OCI-LY1 (cell line): Measurements from ENCODE around the gene FRMD3.

Experiments
- H2AFZ ChIP-seq: fragments of 200-600 bp; sonication (generic), shearing (Covaris generic); 2 replicates; pipeline ENCODE4 v1.6.0; 2014; ENCODE audit warnings: antibody characterized with exemption, mild to moderate bottlenecking, low read length
- H3F3A ChIP-seq: fragments of 200-600 bp; sonication (generic), shearing (Covaris generic); 2 replicates; pipeline ENCODE4 v1.6.0; 2014; ENCODE audit warnings: mild to moderate bottlenecking, antibody characterized with exemption, low read length, moderate library complexity; ENCODE audit not compliant: insufficient read depth
- H3K27ac ChIP-seq: fragments of 200-600 bp; sonication (generic); 2 replicates; pipeline ENCODE4 v1.5.1; 2014; ENCODE audit warnings: low read length, mixed run types, mild to moderate bottlenecking, low read depth; ENCODE audit not compliant: poor library complexity, severe bottlenecking
- H3K27me3 ChIP-seq: fragments of 200-600 bp; sonication (generic); 2 replicates; pipeline ENCODE4 v1.6.0; 2014; ENCODE audit warnings: antibody characterized with exemption, mild to moderate bottlenecking, low read length, moderate library complexity; ENCODE audit not compliant: insufficient read depth
- H3K36me3 ChIP-seq: fragments of 200-600 bp; sonication (generic); 2 replicates; pipeline ENCODE4 v1.6.1; 2014; ENCODE audit warnings: mild to moderate bottlenecking, antibody characterized with exemption, low read length, moderate library complexity, mixed read lengths; ENCODE audit not compliant: insufficient read depth
- H3K4me1 ChIP-seq: fragments of 200-600 bp; sonication (generic); 2 replicates; pipeline ENCODE4 v1.5.1; 2014; ENCODE audit warnings: mild to moderate bottlenecking, low read length, moderate library complexity; ENCODE audit not compliant: insufficient read depth, severe bottlenecking
- H3K4me2 ChIP-seq: fragments of 200-600 bp; sonication (generic), shearing (Covaris generic); 2 replicates; pipeline ENCODE4 v1.6.1; 2014; ENCODE audit warnings: low read length
- H3K4me3 ChIP-seq: fragments of 200-600 bp; sonication (generic); 2 replicates; pipeline ENCODE4 v1.5.1; 2014; ENCODE audit warnings: low read length, low read depth, mild to moderate bottlenecking, mixed read lengths; ENCODE audit not compliant: poor library complexity, severe bottlenecking
- H3K79me2 ChIP-seq: fragments of 200-600 bp; shearing (Covaris generic); 2 replicates; pipeline ENCODE4 v1.6.1; 2016; ENCODE audit warnings: mixed run types, low read length, mixed read lengths; ENCODE audit not compliant: insufficient read depth
- H3K9ac ChIP-seq: fragments of 200-600 bp; sonication (generic), shearing (Covaris generic); 2 replicates; pipeline ENCODE4 v1.6.1; 2014; ENCODE audit warnings: mild to moderate bottlenecking, low read length, mixed read lengths
- H3K9me2 ChIP-seq: fragments of 200-600 bp; sonication (generic), shearing (Covaris generic); 2 replicates; pipeline ENCODE4 v1.6.1; 2014; ENCODE audit warnings: low read depth, mild to moderate bottlenecking, low read length, mixed read lengths
- H3K9me3 ChIP-seq: fragments of 200-600 bp; shearing (Covaris generic); 2 replicates; pipeline ENCODE4 v1.6.1; 2014; ENCODE audit warnings: low read length, mixed read lengths
- H4K20me1 ChIP-seq: fragments of 200-600 bp; sonication (generic), shearing (Covaris generic); 2 replicates; pipeline ENCODE4 v1.6.0; 2016; ENCODE audit warnings: mild to moderate bottlenecking, low read length; ENCODE audit not compliant: insufficient read depth
- EZH2 ChIP-seq: fragments of 200-600 bp; sonication (generic), shearing (Covaris generic); IDR thresholded peaks from 2 replicates; pipeline ENCODE4 v1.8.0; 2017; ENCODE audit warnings: borderline replicate concordance, mixed run types, mild to moderate bottlenecking, antibody characterized with exemption, low read length, moderate library complexity, mixed read lengths
- TF ChIP-seq, protein P1 (sequence below): fragments of 200-600 bp; sonication (generic), shearing (Covaris generic); IDR thresholded peaks from 2 replicates; pipeline ENCODE4 v1.5.1; 2017; ENCODE audit warnings: mild to moderate bottlenecking, antibody characterized with exemption, low read length, moderate library complexity, mixed read lengths

FRMD3 gene

DNA sequence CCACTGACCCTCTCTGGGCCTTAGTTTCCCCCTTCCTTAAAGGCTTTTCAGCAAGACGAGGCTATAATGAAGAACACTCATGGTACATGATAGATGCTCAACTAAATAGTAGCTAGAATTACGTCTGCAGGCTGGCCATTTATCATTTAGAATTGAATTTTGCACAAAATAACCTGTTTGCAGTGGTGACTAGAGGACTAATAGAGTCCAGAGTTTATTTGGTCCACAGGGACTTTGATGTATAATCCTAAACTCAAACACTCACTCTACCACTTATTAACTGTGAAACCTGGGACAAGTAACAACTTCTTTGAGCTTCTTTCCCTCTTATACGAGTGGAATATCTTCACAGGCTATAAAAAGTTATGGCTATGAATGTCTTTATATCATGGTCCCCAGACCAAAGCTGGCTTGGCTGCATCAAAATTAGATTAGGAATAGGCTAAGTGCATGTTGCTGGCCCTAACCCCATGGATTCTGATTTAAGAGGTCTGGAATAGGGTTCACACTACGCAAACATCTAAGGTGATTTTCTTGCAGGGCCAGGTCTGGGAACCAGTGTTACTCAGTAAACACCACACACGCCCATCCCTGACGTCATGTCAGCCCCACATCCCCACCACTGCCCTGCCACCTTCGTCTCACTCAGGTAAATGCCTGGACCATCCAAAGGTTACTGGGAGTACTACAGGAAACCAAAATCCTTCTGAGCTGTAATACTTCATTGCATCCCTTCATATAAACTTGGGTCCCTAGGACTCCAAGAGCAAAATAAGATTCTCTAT is 150.6 kb downstream of the FRMD3 start:
- no peaks in the 10 kb centered on the region for H3K9me2 ChIP-seq
- no peaks in the 10 kb centered on the region for H3K4me1 ChIP-seq
- 0 out of 2 replicates have a peak, but pooled peaks cover 4% of the 10 kb centered on the region for H3K27me3 ChIP-seq
- no peaks in the 10 kb centered on the region for H3K79me2 ChIP-seq
- no peaks in the 10 kb centered on the region for H4K20me1 ChIP-seq
- H3K4me3 ChIP-seq: no peak overlapping the region
- H2AFZ ChIP-seq: no peak overlapping the region
- H3K36me3 ChIP-seq: no peaks in the 10 kb centered on the region
- no peaks in the 10 kb centered on the region for H3K9me3 ChIP-seq
- TF ChIP-seq EZH2: no peak
- TF ChIP-seq, protein P1, sequence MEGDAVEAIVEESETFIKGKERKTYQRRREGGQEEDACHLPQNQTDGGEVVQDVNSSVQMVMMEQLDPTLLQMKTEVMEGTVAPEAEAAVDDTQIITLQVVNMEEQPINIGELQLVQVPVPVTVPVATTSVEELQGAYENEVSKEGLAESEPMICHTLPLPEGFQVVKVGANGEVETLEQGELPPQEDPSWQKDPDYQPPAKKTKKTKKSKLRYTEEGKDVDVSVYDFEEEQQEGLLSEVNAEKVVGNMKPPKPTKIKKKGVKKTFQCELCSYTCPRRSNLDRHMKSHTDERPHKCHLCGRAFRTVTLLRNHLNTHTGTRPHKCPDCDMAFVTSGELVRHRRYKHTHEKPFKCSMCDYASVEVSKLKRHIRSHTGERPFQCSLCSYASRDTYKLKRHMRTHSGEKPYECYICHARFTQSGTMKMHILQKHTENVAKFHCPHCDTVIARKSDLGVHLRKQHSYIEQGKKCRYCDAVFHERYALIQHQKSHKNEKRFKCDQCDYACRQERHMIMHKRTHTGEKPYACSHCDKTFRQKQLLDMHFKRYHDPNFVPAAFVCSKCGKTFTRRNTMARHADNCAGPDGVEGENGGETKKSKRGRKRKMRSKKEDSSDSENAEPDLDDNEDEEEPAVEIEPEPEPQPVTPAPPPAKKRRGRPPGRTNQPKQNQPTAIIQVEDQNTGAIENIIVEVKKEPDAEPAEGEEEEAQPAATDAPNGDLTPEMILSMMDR: no peak
- H3F3A ChIP-seq: no peaks in the 10 kb centered on the region
- no peak overlapping the region for H3K4me2 ChIP-seq
- H3K9ac ChIP-seq: no peak overlapping the region
- H3K27ac ChIP-seq: no peak overlapping the region

DNA sequence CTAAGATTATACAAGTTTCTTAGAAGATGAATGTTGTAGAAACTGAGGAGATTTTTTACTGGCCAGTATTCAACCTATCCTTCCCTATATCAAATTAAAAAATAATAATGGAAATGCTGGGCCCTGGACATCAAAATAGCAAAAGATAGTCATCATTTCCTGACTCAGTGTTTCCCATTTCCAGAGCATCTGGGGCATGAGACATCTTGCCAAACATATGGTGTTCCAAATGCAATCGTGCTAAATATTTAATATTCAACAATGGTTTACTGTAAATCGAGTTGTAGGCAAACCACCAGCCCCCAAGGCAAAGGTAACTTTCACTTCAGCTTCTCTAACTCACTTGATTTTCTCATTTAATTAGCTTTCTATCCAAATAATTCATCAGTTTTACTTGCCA is 152.9 kb downstream of the FRMD3 start:
- TF ChIP-seq, protein P1: no peak
- TF ChIP-seq EZH2: no peak
- Histone ChIP-seq H3K27ac (no peak overlapping the region), H4K20me1 (no peaks in the 10 kb centered on the region), H3K9me2 (no peaks in the 10 kb centered on the region), H3K4me3 (no peak overlapping the region), H3F3A (no peaks in the 10 kb centered on the region), H3K36me3 (no peaks in the 10 kb centered on the region), H3K4me1 (no peaks in the 10 kb centered on the region), H3K9me3 (no peaks in the 10 kb centered on the region), H2AFZ (no peak overlapping the region), H3K4me2 (no peak overlapping the region), H3K9ac (no peak overlapping the region), H3K79me2 (no peaks in the 10 kb centered on the region), H3K27me3 (no peaks in the 10 kb centered on the region)

DNA sequence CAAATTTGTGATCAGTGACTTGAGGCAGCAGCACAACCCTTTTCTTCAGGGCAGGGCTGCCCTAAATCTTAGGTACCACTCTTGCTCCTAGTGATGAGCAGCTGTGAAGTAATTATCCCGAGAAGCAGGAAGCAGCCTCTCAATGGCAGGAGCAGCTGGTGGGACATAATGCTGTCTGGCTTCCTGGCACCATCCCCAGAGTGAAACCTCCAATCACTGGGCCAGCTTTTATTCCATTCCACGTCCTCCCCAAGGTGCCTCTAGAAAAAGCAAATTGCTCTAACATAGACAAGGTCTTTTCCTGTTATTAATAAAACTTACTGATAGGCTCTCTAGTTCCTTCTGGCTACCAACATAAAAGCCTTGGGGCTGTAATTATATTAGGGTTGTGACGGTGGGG is 154.0 kb downstream of the FRMD3 start:
- Histone ChIP-seq H3K36me3 (no peaks in the 10 kb centered on the region), H3K4me3 (no peak overlapping the region), H3K9ac (no peak overlapping the region), H4K20me1 (no peaks in the 10 kb centered on the region), H3K9me2 (no peaks in the 10 kb centered on the region), H3K4me2 (no peak overlapping the region), H3K79me2 (no peaks in the 10 kb centered on the region), H2AFZ (no peak overlapping the region), H3F3A (no peaks in the 10 kb centered on the region), H3K4me1 (no peaks in the 10 kb centered on the region), H3K27ac (no peak overlapping the region), H3K9me3 (no peaks in the 10 kb centered on the region), H3K27me3 (no peaks in the 10 kb centered on the region)
- no peak for TF ChIP-seq EZH2
- TF ChIP-seq, protein P1: no peak
